Thymus (tissue), 11 donors: ENCODE measurements around the gene AUH. TPM values are rescaled to one million over a fixed set of nuclear protein-coding genes. Genes with fewer than 3 reads are reported as not detected.

Source experiments
- DNase-seq, 9 donors: peaks; one replicate each; pipeline ENCODE4 v3.0.0-alpha.2; 2013; ENCODE audit warnings: low spot score in 9 of 9, low read depth in 6 of 9, missing footprints in 1 of 9
- H3K27ac ChIP-seq, 2 donors: one replicate each; pipeline ENCODE4 v1.5.1; 2013; ENCODE audit warnings: control low read depth in 1 of 2, low read depth in 1 of 2, low read length in 1 of 2, mild to moderate bottlenecking in 1 of 2, moderate library complexity in 1 of 2
- H3K27me3 ChIP-seq, 2 donors: one replicate each; pipeline ENCODE4 v1.5.1; 2013; ENCODE audit warnings: low read length in 1 of 2; ENCODE audit not compliant: control insufficient read depth in 2 of 2, insufficient read depth in 1 of 2
- H3K36me3 ChIP-seq, 2 donors: one replicate each; pipeline ENCODE4 v1.5.1; 2013; ENCODE audit warnings: low read length in 1 of 2, mild to moderate bottlenecking in 1 of 2, moderate library complexity in 1 of 2; ENCODE audit not compliant: control insufficient read depth in 2 of 2, insufficient read depth in 2 of 2
- H3K4me1 ChIP-seq, 2 donors: one replicate each; pipeline ENCODE4 v1.5.1; 2013; ENCODE audit warnings: low read length in 2 of 2; ENCODE audit not compliant: control insufficient read depth in 2 of 2, insufficient read depth in 2 of 2
- H3K4me3 ChIP-seq, 2 donors: one replicate each; pipeline ENCODE4 v1.5.1; 2013; ENCODE audit warnings: low read length in 2 of 2, control low read depth in 1 of 2, mild to moderate bottlenecking in 1 of 2
- H3K9me3 ChIP-seq, 2 donors: one replicate each; pipeline ENCODE4 v1.5.1; 2013; ENCODE audit warnings: low read length in 1 of 2, mild to moderate bottlenecking in 1 of 2; ENCODE audit not compliant: control insufficient read depth in 2 of 2, insufficient read depth in 1 of 2
- WGBS: extraction: QIAGEN DNeasy Blood & Tissue Kit; methylation state at CpG from one replicate; pipeline ENCODE4 v1.1.7; 2013; 5-methylcytosine and 5-hydroxymethylcytosine counted together
- polyA plus RNA-seq: library from polyadenylated mRNA; stranded (reverse); fragments of 200-250 nt; gene quantifications from one replicate; pipeline ENCODE4 v1.2.3, GENCODE V29; 2013
- total RNA-seq: library from RNA; stranded (reverse); fragments of 120-200 nt; gene quantifications from one replicate; pipeline ENCODE4 v1.2.4, GENCODE V29; 2013
- donor health status: healthy.

AUH gene
- total and polyA plus RNA-seq, 2 donors, result 14.2 to 41.5 TPM

GRCh38 chr9:91336786-91337185 lies 24.9 kb downstream of the AUH start:
- Histone ChIP-seq H3K27me3 (no peaks in the 10 kb centered on the region), H3K9me3 (no peaks in the 10 kb centered on the region), H3K36me3 (peaks cover 6 to 10% of the 10 kb centered on the region in 2 donors), H3K27ac (no peak overlapping the region), H3K4me3 (no peak overlapping the region), H3K4me1 (peaks cover 9 to 10% of the 10 kb centered on the region in 2 donors)
- no peak for DNase-seq
- WGBS, result 100% methylated on average over 1 of the region's 1 CpG

GRCh38 chr9:91334053-91334452 lies 27.7 kb downstream of the AUH start:
- Histone ChIP-seq H3K4me3 (no peak overlapping the region), H3K27ac (no peak overlapping the region), H3K4me1 (no peaks in the 10 kb centered on the region), H3K9me3 (no peaks in the 10 kb centered on the region), H3K27me3 (no peaks in the 10 kb centered on the region), H3K36me3 (no peaks in the 10 kb centered on the region)
- 95% methylated on average over 4 of the region's 4 CpGs for whole genome bisulfite sequencing
- no peak for DNase-seq

GRCh38 chr9:91333551-91333950 lies 28.2 kb downstream of the AUH start:
- DNase-seq, result no peak
- Histone ChIP-seq H3K9me3 (no peaks in the 10 kb centered on the region), H3K27me3 (no peaks in the 10 kb centered on the region), H3K4me3 (no peak overlapping the region), H3K27ac (no peak overlapping the region), H3K36me3 (no peaks in the 10 kb centered on the region), H3K4me1 (no peaks in the 10 kb centered on the region)
- WGBS, result 93% methylated on average over 1 of the region's 1 CpG

GRCh38 chr9:91332546-91333231 lies 29.0 kb downstream of the AUH start:
- DNase-seq, result no peak
- Histone ChIP-seq H3K9me3 (peaks cover 1 to 3% of the 10 kb centered on the region in 2 donors), H3K36me3 (peaks cover 0 to 4% of the 10 kb centered on the region in 2 donors), H3K4me1 (no peaks in the 10 kb centered on the region), H3K27ac (no peak overlapping the region), H3K27me3 (no peaks in the 10 kb centered on the region), H3K4me3 (no peak overlapping the region)
- 88% methylated on average over 12 of the region's 12 CpGs for WGBS

GRCh38 chr9:91331849-91332248 lies 29.9 kb downstream of the AUH start:
- DNase-seq, result no peak
- H3K9me3 ChIP-seq, result peaks cover 3 to 9% of the 10 kb centered on the region in 2 donors
- H3K36me3 ChIP-seq, result peaks cover 5 to 10% of the 10 kb centered on the region in 2 donors
- no peaks in the 10 kb centered on the region for H3K4me1 ChIP-seq
- no peaks in the 10 kb centered on the region for H3K27me3 ChIP-seq
- WGBS, result 90% methylated on average over 7 of the region's 7 CpGs
- H3K4me3 ChIP-seq, result no peak overlapping the region
- no peak overlapping the region for H3K27ac ChIP-seq

- 82% methylated on average over 6 of the region's 6 CpGs for WGBS
- Histone ChIP-seq H3K9me3 (peaks cover 3 to 9% of the 10 kb centered on the region in 2 donors), H3K36me3 (peaks cover 6 to 10% of the 10 kb centered on the region in 2 donors), H3K4me3 (no peak overlapping the region), H3K27ac (no peak overlapping the region), H3K27me3 (no peaks in the 10 kb centered on the region), H3K4me1 (no peaks in the 10 kb centered on the region)
- DNase-seq, result no peak
These were observed 33.5 kb downstream of the AUH start for GRCh38 chr9:91328186-91328585.

- Histone ChIP-seq H3K4me3 (no peak overlapping the region), H3K27me3 (no peaks in the 10 kb centered on the region), H3K27ac (no peak overlapping the region), H3K36me3 (peaks cover 0 to 7% of the 10 kb centered on the region in 2 donors), H3K4me1 (no peaks in the 10 kb centered on the region), H3K9me3 (no peaks in the 10 kb centered on the region)
- DNase-seq, result no peak
These were observed 40.0 kb downstream of the AUH start for GRCh38 chr9:91321691-91322090.

GRCh38 chr9:91320299-91320698 lies 41.4 kb downstream of the AUH start:
- 41% methylated on average over 4 of the region's 4 CpGs for WGBS
- no peak overlapping the region for H3K4me3 ChIP-seq
- DNase-seq, result no peak

GRCh38 chr9:91316093-91316492 lies 45.6 kb downstream of the AUH start:
- Histone ChIP-seq H3K4me3 (no peak overlapping the region), H3K4me1 (no peaks in the 10 kb centered on the region), H3K9me3 (no peaks in the 10 kb centered on the region), H3K27me3 (no peaks in the 10 kb centered on the region), H3K27ac (no peak overlapping the region), H3K36me3 (peaks cover 0 to 7% of the 10 kb centered on the region in 2 donors)
- DNase-seq, result no peak
- WGBS, result 47% methylated on average over 1 of the region's 1 CpG

More at GRCh38 chr9:91320299-91320698, 41.4 kb downstream of the AUH start:
- Histone ChIP-seq H3K9me3 (no peaks in the 10 kb centered on the region), H3K27ac (no peak overlapping the region), H3K36me3 (peaks cover 0 to 7% of the 10 kb centered on the region in 2 donors), H3K4me1 (no peaks in the 10 kb centered on the region), H3K27me3 (no peaks in the 10 kb centered on the region)
